ENCODE results near the gene SMU1.

The SMU1 gene

DNA sequence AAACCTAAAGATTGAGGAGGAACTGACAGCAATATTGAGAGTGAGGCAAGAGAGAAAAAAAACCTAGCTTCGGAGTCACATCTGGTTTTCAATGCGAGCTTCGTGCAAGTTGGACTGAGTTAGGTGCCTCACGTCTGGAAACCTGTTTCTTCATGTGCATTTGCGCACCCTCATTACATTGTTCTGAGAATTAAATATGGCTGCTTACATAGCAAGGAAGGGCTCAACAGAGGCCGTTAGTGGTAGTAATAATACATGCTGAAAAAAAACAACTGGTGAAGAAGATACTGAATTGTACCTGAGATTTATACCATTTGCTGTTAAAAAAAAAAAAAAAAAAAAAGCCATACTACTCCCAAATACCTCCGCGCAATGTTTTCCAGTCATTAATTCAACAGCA, 32.8 kb downstream of the SMU1 start:
- DNase-seq = no peak

DNA sequence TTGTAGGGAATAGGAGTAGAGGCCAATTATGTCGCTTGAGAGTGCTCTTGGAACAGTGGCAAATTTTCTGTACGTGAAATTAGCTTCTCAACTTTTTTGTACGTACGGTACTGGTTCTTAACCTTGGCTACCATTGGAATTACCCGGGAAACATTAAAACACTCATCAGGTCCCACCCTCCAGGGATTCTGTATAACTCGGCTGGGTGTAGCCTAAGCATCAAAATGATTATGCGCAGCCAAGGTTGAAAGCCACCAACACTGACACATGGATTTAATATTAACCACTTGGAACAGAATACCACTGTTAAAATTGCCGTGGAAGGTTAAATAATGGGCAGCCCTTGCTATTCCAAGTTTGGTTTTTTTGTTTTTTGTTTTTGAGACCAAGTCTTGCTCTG, 34.0 kb downstream of the SMU1 start:
- DNase-seq = peak; percentile 43

DNA sequence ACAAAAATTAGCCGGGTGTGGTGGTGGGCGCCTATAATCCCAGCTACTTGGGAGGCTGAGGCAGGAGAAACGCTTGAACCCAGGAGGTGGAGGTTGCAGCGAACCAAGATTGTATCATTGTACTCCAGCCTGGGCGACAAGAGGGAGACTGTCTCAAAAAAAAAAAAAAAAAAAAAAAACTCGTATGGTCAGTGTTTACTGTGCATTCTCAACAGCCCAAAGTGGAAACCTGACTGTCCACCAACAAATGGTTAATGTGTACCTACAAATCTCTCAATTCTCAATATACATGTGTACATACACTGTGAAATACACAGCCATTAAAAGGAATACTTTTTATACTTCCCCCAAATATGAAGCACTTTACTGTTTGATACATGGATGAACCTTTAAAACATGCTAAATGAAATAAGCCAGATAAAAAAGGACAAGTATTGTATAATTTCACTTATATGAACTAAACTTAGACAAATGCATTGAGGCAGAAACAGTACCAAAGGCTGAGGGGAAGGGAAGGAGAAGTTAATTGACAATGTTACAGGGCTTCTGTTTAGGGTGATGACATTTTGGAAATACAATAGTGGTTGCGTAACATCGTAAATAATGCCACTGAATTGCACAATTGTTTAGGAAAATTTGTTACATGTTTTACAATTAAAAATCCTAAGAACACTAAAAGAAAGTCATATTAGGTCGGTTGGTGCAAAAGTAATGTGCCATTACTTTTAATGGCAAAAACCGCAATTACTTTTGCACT, 34.9 kb downstream of the SMU1 start:
- DNase-seq = peak; percentile 56

DNA sequence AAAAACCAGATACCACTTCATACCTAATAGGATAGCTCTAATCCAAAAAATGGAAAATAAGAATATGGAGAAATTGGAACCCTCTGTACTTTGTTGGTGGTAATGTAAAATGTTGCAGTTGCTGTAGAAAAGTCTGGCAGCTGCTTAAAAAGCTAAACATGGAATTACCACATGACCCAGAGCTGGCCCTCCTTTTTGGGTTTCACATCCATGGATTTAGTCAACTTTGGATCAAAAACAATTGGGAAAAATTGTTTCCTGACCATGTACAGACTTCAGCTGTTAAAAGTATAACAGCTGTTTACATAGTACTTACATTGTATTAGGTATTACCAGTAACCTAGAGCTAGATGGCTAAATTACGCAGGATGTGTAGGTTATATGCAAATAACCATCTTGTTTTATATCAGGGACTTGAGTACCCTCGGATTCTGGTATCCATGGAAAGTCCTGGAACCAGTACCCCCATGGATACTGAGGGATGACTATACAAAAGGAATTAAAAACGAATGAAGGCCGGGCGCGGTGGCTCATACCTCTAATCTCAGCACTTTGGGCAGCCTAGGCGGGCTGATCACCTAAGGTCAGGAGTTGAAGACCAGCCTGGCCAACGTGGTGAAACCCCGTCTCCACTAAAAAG, 35.6 kb downstream of the SMU1 start:
- DNase-seq = peak; percentile 51

DNA sequence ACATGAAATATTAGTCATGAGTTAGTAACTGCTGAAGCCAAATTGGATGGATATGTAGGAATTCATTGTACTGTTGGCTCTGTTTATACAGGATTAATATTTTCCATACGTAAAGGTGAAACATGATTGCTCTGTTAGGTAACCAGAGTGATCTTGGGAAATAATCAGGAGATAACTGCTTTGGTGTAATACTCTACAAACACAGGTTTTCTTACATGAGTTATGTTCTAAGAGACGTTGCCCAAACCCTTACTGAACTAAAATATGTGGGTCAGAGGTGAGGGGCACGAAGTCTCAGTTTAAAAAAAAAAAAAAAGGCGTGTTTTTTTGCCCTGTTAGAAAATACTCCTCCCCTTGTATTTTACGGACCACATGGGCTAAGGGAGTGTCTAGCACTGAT, 43.6 kb downstream of the SMU1 start:
- no peak for DNase-seq

DNA sequence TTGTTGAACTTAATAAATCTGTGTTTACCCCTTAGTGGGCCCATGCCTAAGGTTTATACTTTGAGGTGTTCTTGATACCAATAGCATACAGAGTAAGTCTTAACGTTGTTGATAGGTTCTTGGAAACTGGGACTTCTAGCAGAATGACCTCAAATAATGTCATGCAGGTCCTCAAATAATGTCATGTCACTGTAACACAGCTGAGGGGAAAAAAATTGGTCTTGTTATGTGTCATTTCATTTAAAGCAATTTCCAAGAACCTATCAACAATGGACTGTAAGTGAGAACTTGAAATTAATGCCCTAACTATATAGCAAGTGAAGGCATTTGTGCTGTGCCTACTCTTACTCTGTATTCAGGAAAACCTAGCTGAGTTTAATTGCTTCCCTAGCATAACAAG, 44.2 kb downstream of the SMU1 start:
- DNase-seq = no peak

DNA sequence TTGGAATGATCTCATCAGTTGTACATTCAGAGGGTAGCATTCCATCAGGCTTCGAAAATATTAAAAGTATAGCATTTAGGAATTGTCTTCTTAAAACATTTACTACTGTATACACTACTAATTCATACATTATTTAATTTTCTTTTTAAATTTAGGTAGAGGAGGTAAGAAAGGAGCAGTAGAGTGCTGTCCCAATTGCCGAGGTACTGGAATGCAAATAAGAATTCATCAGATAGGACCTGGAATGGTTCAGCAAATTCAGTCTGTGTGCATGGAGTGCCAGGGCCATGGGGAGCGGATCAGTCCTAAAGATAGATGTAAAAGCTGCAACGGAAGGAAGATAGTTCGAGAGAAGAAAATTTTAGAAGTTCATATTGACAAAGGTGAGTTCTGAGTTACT, 46.2 kb downstream of the SMU1 start:
- no peak for DNase-seq

DNA sequence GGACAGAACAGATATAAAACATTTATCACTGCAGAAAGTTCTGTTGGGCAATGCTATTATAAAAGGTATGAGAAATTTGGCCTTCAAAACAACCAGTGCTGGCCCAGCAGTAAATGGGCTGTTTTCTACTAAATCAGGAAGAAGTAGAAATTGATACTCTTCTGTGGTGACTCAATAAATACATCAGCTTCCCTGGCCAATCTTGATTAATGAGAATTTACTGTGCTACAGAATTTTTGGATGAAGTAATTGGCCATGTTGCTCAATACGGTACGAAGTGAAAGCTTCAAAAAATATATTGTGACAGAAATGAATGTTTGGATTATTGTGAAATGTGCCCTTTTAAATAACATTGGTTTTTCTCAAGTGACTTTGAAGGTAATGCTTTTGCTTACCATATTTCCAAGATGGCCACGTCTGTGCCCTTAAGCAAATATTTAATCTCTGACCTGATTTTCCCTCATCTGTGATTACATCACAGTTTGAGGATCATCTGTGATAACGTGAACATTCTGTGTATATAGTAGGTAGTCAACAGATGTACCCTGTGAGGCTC, 47.2 kb downstream of the SMU1 start:
- DNase-seq = peak; percentile 25

DNA sequence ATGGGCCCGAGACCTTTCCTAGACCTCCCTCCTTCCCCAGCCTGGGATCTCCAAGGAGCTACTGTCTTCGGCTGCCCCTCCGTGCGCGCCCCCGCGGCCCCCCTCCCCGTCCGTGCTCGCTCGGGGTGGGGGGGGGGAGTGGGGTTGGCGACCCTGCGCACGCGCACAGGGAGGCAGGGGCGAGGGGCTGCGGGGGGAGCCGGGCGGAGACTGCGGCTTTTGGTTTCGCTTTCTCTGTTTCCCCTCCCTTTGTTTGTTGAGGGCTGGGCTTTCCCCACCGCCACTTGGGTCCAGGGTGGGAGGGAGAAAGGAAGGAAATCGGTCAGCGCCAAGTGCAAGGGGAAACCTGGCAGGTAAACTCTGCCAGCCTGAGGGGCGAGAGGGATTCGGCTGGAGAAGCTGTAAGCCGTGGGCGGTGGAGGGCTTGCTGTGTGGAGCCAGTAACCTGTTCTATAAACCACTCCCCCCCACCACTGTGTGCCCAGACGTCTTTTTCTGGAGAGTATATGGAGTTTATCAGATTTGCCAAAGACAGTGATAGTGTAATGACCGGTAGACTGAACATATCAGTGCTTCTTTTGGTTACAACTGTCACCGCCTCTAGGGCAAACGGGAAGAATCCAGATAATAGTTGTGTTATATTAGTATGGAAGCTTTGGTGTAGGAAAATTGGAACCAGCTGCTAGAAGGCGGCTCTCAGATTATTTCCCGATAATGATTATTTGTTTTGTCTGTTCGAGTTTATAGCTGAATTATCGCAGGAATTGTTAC, 50.7 kb downstream of the SMU1 start:
- peak; percentile 91 for DNase-seq

DNA sequence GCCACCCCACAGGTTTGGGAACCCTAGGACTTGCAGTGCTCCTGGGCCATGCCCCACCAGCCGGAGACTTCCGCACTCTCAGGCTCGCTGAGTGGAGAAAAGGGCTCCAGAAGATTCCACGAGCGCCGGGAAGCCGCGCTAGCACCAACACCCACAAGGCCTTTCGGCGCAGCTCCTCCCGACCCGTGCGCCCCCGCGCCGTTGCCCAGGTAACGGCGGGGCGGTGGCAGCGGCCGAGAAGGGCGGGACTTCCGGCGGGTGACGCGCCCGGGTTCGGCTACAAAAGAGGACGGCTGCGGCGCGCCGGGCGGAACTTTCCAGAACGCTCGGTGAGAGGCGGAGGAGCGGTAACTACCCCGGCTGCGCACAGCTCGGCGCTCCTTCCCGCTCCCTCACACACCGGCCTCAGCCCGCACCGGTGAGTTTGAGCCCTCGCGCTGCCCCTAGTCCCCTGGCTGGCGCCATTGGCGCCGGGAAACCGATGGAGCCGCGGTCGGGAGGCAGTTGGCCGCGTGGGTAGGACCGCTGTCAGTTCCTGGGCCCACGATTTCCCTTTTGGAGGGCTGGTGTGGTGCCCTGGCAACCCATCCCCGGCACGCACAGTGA, 51.4 kb downstream of the SMU1 start, which contains the start of gene DNAJA1:
Gene DNAJA1 (plus strand): TSS at position 308 of the 606 bp plus-strand sequence. CDS start 1,212 bp downstream, outside the sequence.
- DNase-seq = peak; percentile 96

DNA sequence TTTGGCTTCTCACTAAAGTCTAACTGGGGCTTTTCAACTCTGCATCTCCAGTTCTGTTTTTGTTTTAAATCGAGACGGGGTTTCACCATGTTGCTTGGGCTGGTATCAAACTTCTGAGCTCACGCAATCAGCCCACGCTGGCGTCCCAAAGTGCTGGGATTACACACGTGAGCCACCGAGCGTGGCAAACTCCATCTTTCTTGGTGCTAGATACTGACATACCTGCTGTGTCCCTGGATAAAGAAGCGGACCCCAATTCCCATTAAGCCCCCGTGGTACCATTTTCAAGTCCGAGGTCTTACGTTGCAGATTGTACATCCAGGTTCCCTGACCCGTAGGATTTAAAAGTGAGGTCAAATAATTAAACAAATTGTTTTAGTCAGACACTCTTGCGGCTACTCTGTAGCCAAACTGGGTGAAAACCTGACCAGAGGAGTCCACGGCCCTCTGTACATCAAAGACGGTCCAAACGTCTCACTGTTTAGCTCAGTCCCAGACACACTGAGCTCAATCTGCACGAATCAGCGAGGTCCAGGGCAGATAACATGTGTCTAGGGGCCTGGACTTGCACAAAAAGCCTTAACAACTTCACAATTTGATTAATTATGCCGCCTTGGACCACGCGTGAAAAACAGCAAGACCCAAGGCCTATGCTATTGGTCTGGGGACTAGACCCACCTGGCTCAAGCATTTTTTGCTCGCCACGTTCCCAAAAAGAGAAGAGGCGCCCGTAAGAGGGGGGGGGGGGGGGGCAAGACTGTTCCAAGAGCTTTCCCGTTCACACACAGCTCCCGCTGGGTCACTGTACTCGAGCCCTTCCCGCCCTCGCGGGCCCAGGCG, 52.1 kb downstream of the SMU1 start:
- DNase-seq = no peak

DNA sequence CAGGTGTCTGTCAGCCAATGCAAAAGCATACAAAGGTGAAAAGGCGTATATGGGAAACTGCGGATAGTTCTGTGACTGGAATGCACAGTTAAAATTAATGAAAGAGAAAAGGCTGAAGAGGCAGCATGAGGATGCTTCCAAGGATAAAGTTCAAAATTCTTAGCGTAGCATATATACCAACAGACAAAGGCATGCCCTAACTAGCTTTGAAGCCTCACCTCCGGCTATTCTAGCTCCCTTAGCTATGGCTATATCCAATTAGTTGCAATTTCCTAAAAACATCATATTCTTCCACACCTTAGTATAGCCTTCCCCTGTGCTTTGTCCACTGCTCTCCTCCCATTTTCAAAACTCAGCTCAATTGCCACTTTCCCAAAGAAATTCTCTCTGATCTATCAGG, 52.8 kb downstream of the SMU1 start:
- no peak for DNase-seq

DNA sequence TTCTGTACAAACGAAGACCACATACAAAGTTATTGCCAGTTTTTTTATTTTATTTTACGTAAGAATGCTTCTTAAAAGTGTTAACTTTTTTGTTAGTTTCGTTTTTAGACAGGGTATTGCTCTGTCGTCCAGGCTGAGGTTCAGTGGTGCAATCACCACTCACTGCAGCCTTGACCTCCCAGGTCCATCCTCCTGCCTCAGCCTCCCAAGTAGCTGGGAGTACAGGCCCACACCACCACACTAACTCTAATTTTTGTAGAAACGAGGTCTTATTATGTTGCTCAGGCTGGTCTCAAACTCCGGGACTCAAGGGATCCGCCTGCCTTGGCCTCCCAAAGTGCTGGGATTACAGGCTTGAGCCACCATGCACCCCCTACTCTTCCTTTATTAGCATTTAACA, 53.7 kb downstream of the SMU1 start:
- DNase-seq = no peak

DNA sequence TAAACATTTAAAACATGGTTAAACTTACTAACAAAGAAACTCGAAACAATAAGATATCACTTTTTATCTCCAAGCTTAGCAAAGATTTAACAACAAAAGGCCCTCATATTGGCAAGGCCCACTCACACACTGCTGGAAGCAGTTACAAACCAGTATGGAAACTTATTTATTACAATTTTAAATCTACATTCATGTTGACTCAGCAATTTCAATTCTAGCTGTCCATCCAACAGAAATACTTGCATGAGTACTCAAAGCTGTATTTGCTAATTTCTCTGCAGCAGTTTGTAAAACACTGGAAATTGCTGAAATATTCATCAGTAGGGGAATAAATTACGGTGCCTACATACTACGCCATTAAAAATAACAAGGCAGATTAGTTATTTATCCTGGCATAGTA, 54.2 kb downstream of the SMU1 start:
- no peak for DNase-seq

DNA sequence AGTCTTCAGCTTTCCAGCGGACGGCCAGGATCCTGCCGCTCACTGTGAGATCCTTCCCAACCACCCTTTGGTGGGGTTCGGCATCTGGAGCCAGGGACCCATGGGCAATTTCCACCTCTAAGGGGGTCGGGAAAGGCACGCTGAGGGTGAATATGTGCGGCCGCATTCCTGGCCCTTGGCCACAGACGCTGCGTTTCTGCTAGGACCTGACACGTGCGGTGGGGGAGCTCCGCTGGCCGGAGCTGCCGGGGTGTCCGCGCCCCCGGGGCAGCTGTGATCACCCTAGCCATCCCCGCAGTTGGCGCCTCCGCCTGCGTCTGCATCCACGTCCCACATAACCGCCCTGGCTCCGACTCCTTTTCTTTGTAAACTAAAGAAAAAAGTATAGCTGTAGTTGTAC, 56.7 kb downstream of the SMU1 start:
- no peak for DNase-seq

DNA sequence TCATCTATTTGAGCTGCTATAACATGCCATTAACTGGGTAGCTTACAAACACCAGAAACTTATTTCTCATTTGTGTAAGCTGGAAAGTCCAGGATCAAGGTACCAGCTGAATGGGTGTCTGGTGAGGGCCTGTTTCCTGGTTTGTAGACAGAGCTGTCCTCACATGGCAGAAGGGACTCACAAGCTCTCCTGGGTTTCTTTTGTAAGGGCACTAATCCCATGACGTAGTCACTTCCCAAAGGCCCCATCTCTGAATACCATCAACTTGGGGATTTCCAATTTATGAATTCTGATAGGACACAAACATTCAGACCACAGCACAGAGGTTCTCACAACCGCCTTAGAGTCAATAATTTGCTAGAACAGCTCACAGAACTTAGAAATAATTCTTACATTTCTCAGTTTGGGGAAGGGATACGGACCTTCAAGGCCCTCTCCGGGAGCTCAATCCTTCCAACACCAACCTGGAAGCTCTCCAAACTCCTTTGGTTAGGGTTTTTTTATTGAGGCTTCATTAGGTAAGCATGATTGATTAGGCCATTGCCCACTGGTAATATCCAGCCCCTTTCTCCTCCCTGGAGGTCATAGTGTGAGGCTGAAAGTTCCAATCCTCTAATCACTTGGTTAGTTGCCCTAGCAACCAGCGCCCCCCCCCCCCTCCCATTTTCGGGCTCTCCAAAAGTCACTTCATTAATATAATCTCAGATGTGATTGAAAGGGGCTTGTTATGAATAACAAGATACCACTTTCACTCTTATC, 59.0 kb downstream of the SMU1 start:
- no peak for DNase-seq

DNA sequence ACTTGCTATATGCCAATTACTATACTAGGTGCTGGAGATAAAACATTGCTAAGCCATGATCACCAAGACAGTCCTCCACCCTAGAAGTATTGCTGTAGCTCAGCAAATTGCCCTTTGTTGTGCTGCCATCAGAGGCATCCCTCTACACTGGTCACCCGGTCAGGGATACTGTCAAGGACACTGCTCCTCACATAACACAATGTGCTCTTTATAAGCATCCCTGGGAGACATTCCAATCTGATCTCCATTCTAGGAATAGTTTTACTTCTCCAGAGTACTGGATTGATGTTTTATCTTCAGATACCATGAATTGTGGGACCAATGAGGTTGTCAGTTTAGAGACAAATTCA, 61.8 kb downstream of the SMU1 start:
- no peak for DNase-seq

DNA sequence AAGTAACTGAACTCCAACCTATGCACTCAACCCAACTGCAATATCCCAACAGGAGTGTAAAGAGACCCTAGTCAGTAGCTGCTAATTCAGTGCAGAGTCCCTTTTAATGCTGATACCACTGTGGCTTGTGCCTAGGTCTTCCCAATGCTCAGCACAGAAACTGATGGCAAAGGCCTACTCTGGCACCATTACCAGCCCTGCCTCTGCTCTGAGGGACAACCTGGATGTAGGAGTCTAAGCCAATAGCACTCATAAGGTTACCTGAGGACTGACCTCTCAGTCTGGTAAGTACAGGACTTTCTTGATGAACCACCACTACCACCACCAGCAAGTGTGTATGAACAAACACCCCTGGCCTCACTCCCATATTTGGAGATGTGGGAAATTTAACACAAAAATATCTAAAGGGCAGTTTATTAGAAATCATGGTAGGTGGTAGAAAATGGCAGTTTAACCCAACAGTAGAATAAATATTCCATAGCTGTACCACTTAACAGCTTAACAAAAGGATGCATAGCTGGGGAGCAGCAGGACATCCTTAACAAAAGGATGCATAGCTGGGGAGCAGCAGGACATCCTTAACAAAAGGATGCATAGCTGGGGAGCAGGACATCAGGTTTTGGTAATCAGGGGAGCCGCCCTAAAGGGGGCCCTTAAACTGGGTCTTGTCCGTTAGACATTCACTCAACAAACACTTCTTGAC, 62.4 kb downstream of the SMU1 start:
- DNase-seq = no peak

DNA sequence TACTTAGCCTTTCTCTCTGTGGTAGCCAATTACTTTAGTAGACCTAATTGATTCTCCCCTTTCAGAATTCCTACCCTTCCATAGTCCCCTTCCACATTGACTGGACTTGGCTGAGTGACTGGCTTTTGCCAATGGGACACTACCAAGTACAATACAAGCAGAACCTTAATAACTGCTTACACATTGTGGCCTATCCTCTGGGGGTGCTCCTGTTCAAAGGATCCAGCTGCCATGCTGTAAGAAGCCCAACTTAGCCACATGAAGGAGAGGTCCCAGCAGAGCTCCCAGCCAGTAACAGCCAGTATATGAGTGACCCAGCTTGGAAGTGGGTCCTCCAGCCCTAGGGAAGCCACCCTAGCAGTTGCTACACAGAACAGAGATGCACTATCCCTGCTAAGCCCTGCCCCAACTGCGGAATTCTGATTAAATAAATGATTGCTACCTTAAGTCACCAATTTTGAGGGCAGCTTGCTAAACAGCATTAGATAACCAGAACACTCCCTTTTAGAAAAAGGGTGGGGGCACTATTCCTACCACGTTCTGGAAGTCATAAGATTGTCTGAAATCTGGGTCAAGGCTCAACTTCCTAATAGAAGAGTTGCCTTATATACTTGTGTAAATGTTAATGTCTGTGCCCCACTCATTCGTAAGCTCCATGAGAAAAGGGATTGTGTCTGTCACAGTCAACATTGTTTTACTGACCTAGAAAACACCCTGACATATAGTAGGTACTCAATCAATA, 64.0 kb downstream of the SMU1 start:
- DNase-seq = no peak

DNA sequence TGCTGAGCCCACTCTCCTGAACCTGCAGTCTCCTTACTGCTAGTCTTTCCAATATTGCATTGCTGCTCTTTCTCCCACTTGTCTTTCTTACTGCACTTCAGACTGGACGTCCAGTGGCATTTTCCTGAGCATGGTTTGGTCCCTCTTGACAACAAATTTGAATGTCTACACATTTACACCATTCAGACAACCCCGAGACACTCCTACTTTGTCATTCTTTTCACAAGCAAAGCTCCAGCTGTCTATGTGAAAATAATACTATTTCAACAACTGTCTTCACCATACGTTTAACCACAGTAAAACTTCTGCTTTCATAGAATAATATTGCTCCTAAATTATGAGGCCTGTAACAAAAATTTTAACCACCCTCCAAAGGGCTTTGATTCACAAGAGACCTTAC, 64.6 kb downstream of the SMU1 start:
- DNase-seq = no peak
